Mammary epithelial cell (primary cell): ENCODE measurements around the gene KDM7A.

Source experiments
- EZH2 ChIP-seq: IDR thresholded peaks from 2 replicates; pipeline ENCODE4 v1.6.1; 2012; ENCODE audit warnings: low read length, inconsistent platforms, borderline replicate concordance
- TF ChIP-seq, protein P1 (sequence below), 2 donors: IDR thresholded peaks in 1 of 2; conservative IDR thresholded peaks in 1 of 2; 2 replicates each; pipeline ENCODE4 v1.5.1; 2011 to 2012; ENCODE audit warnings: inconsistent platforms in 2 of 2, low read length in 2 of 2, mild to moderate bottlenecking in 2 of 2, control low read depth in 1 of 2, low read depth in 1 of 2; ENCODE audit not compliant: insufficient read depth in 1 of 2; ENCODE audit errors: extremely low read depth in 1 of 2

DNA sequence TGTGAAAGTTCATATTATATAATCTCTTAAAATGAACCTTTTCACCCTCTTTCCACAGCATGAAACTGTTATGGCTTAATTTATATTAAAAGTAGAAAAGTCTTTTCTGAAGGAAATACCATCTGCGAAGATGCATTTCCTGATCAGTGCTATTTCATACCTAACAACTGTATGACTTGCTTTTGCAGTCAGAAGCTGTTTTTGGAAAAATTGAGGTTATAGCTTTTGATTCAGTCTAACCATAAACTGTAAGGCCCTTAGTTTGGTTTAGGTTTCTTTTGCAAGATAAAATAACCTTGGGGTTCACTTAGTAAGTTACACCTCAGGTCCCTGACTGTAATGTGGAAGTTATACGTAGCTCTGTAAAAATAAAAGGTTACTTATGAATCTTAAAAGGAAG lies 91.3 kb downstream of the KDM7A start:
- TF ChIP-seq, protein P1, sequence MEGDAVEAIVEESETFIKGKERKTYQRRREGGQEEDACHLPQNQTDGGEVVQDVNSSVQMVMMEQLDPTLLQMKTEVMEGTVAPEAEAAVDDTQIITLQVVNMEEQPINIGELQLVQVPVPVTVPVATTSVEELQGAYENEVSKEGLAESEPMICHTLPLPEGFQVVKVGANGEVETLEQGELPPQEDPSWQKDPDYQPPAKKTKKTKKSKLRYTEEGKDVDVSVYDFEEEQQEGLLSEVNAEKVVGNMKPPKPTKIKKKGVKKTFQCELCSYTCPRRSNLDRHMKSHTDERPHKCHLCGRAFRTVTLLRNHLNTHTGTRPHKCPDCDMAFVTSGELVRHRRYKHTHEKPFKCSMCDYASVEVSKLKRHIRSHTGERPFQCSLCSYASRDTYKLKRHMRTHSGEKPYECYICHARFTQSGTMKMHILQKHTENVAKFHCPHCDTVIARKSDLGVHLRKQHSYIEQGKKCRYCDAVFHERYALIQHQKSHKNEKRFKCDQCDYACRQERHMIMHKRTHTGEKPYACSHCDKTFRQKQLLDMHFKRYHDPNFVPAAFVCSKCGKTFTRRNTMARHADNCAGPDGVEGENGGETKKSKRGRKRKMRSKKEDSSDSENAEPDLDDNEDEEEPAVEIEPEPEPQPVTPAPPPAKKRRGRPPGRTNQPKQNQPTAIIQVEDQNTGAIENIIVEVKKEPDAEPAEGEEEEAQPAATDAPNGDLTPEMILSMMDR (conservative IDR thresholded peaks at IDR 0.05 in 1 of 2, IDR thresholded peaks at IDR 0.05 in 1 of 2; ENCODE audit: extremely low read depth in 1 of 2, insufficient read depth in 1 of 2, low read depth in 1 of 2, low read length in 2 of 2): no peak
- TF ChIP-seq EZH2: no peak
